Measurements from ENCODE around the gene SLC6A19. TPM values are rescaled to one million over a fixed set of nuclear protein-coding genes. Genes with fewer than 3 reads are reported as not detected.

The SLC6A19 gene
- total RNA-seq, 4 donors from 2014 or later, result not detected

DNA sequence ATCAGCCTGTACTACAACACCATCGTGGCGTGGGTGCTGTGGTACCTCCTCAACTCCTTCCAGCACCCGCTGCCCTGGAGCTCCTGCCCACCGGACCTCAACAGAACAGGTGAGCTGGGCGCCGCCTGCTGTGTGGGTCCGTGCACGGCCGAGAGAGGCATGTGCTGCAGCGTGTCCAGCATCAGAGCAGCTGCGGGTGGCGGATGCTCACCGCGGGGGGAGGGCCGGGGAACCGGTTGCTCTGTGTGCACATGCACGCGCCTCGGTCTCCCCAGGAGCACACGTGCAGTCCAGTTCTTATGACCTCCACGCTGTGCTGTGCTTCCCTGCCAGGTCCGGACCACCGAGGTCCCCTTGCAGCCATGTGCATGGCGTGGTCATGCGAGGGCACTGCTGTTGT lies 31.4 kb downstream of the SLC6A19 start:
- no peak for DNase-seq (ENCODE audit: low spot score)
- no peak for ATAC-seq (ENCODE audit: low FRiP score)
- no peak for TF ChIP-seq CTCF (IDR thresholded peaks at IDR 0.05)

GRCh38 chr5:1235379-1235778 lies 34.0 kb downstream of the SLC6A19 start:
- no peak for DNase-seq (ENCODE audit: low spot score)
- ATAC-seq (ENCODE audit: low FRiP score), result no peak
- TF ChIP-seq CTCF (IDR thresholded peaks at IDR 0.05), result no peak

DNA sequence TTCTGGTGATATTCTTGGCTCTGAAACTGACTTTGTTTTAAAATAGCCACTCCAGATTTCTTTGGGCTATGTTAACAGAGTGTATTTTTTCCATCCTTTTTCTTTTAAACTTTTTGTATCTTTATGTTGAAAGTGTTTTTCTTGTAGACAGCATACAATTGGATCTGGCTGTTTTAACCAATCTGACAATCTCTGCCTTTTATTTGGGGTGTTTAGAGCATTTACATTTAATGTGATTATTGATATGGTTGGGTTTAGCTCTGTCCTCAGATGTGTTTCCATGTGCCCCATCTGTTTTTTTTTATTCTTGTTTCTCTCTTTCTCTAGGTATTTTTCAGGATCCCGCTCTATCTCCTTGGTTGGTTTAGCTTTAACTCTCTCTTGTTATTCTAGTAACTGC lies 34.4 kb downstream of the SLC6A19 start:
- TF ChIP-seq CTCF (IDR thresholded peaks at IDR 0.05), result no peak

DNA sequence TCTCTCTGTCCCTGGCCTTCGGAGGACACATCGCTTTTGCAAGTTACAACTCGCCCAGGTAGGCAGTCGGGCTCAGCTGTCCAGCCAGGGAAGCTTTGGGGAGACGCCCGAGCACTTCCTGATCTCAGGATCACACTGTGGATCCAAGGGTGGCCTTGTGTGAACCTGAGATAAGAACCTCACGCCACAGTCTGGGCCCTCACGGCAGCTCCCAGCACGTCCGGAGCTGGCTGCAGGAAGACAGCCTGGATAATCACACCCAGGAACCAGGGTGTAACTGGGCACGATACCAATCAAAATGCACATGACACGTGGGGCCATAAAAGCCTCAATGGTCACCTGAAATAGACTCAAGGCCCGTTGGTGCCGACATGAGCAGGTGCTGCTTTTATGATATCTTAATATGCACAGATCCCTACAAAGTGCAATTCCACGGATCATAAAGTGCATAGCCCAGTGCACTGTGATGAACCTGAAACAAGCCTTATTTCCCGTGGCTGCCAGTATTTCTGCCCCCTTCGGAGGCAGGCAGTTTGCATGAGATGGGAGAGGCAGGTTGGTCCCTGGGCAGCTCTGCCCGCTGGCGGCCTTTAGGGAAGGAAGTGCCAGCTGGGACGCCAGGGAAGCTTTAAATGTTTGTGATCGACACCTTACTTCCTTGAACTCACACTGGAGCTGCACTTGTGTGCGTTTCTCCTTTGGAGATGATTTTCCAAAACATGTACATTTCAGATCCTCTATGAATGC lies 38.3 kb downstream of the SLC6A19 start:
- no peak for TF ChIP-seq CTCF (IDR thresholded peaks at IDR 0.05)
- ATAC-seq (ENCODE audit: low FRiP score), result no peak

More for the DNA sequence above, 34.4 kb downstream of the SLC6A19 start:
- ATAC-seq (ENCODE audit: low FRiP score), result no peak
- no peak for DNase-seq (ENCODE audit: low spot score)

GRCh38 chr5:1240496-1241260 lies 39.3 kb downstream of the SLC6A19 start:
- TF ChIP-seq CTCF (IDR thresholded peaks at IDR 0.05), result no peak
- ATAC-seq (ENCODE audit: low FRiP score), result no peak

More for the DNA sequence above, 38.3 kb downstream of the SLC6A19 start:
- DNase-seq (ENCODE audit: low spot score), result no peak

GRCh38 chr5:1241509-1242080 lies 40.2 kb downstream of the SLC6A19 start:
- ATAC-seq (ENCODE audit: low FRiP score), result no peak

More at GRCh38 chr5:1240496-1241260, 39.3 kb downstream of the SLC6A19 start:
- DNase-seq (ENCODE audit: low spot score), result no peak

More at GRCh38 chr5:1241509-1242080, 40.2 kb downstream of the SLC6A19 start:
- no peak for DNase-seq (ENCODE audit: low spot score)
- no peak for TF ChIP-seq CTCF (IDR thresholded peaks at IDR 0.05)
